Breast epithelium (tissue), 4 donors: Measurements from ENCODE around the gene TRIO. TPM values are rescaled to one million over a fixed set of nuclear protein-coding genes. Genes with fewer than 3 reads are reported as not detected.

Experiments used
- DNase-seq, 2 donors: peaks; one replicate each; pipeline ENCODE4 v3.0.0-alpha.2; 2019; ENCODE audit warnings: low spot score in 2 of 2
- H3K27ac ChIP-seq, 2 donors: fragments of 200-600 bp; sonication (generic) in 1 of 2; one replicate each; pipeline ENCODE4 v1.5.1; 2016 to 2019; ENCODE audit warnings: mild to moderate bottlenecking in 1 of 2
- H3K27me3 ChIP-seq, 2 donors: fragments of 200-600 bp; sonication (generic) in 1 of 2; one replicate each; pipeline versions ENCODE4 v1.5.1 to v1.6.0; 2017 to 2019; ENCODE audit warnings: control low read depth in 1 of 2, mild to moderate bottlenecking in 1 of 2
- H3K36me3 ChIP-seq: fragments of 200-600 bp; one replicate; pipeline ENCODE4 v1.5.1; 2019
- H3K4me1 ChIP-seq, 2 donors: fragments of 200-600 bp; sonication (generic); one replicate each; pipeline ENCODE4 v1.5.1; 2016 to 2019; ENCODE audit warnings: control low read depth in 1 of 2
- H3K4me3 ChIP-seq, 3 donors: fragments of 200-600 bp; sonication (generic); 1 replicate in 2 of 3; 2 replicates in 1 of 3; pipeline ENCODE4 v1.5.1; 2016 to 2019; ENCODE audit warnings: mild to moderate bottlenecking in 3 of 3, moderate library complexity in 2 of 3
- H3K9me3 ChIP-seq, 2 donors: fragments of 200-600 bp; sonication (generic) in 1 of 2; one replicate each; pipeline ENCODE4 v1.5.1; 2016 to 2019; ENCODE audit warnings: control low read depth in 1 of 2
- CTCF ChIP-seq, 3 donors: fragments of 450-650 bp; IDR thresholded peaks; one replicate each; pipeline ENCODE4 v1.5.1; 2016 to 2017; ENCODE audit warnings: antibody characterized with exemption in 3 of 3, mild to moderate bottlenecking in 3 of 3, moderate library complexity in 3 of 3
- POLR2A ChIP-seq: fragments of 450-650 bp; IDR thresholded peaks from one replicate; pipeline ENCODE4 v1.6.1; 2016; ENCODE audit warnings: antibody characterized with exemption, mild to moderate bottlenecking, moderate library complexity
- POLR2AphosphoS5 ChIP-seq, 3 donors: sonication (generic); formaldehyde crosslinking; IDR thresholded peaks; one replicate each; pipeline ENCODE4 v1.6.1; 2017; ENCODE audit warnings: antibody characterized with exemption in 3 of 3
- intact Hi-C: fragments of 100-400 bp; cut with DNase I; formaldehyde crosslinking; loops from one replicate; pipeline ENCODE4 v1.15.1; 2023; ENCODE audit warnings: low total_unique reads
- total RNA-seq, 3 donors: library from RNA; depleted of rRNA; stranded (reverse); fragments of >200 nt; gene quantifications; one replicate each; pipeline ENCODE4 v1.1.0, GENCODE V29; 2016

The TRIO gene
- total RNA-seq, 3 donors from 2014 or later: 191 to 209 (median 193) TPM

- no peaks in the 10 kb centered on the region for H3K9me3 ChIP-seq
- H3K36me3 ChIP-seq: no peaks in the 10 kb centered on the region
- TF ChIP-seq CTCF (IDR thresholded peaks at IDR 0.05): no peak
- no peak for TF ChIP-seq POLR2A
- no peak for TF ChIP-seq POLR2AphosphoS5 (IDR thresholded peaks at IDR 0.05)
- H3K4me1 ChIP-seq: no peaks in the 10 kb centered on the region
- no peak overlapping the region for H3K4me3 ChIP-seq
- H3K27me3 ChIP-seq: no peaks in the 10 kb centered on the region
- DNase-seq: no peak
- no peak overlapping the region for H3K27ac ChIP-seq
- intact Hi-C loops: no loop called here
These were observed 161.9 kb downstream of the TRIO start for GRCh38 chr5:14305045-14305444.

DNA sequence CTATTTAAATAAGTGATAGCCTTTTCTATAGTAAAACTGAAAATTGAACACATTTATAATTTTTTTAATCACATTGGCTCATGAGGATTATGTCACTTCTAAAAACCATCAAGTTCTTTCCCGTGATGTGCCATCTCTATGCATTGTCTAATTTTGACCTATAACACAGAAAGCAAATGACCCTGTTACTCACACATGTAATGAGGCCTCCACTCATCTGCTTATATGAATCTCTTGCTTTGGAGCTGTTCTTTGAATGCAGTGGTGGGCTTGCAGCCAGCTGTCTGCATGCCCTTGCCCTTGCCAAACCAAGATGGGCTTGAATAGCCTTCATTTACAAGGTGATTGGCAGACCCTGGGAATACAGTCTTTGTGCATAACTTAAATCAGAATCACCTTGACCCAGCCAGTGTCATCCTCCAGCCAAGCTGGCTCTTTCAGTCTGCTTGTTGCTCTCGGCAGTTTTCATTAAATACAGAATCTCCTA, 163.2 kb downstream of the TRIO start:
- H3K4me1 ChIP-seq: no peaks in the 10 kb centered on the region
- no peaks in the 10 kb centered on the region for H3K9me3 ChIP-seq
- no peak for TF ChIP-seq CTCF (IDR thresholded peaks at IDR 0.05)
- TF ChIP-seq POLR2AphosphoS5 (IDR thresholded peaks at IDR 0.05): no peak
- no peak for TF ChIP-seq POLR2A
- no peaks in the 10 kb centered on the region for H3K27me3 ChIP-seq
- H3K36me3 ChIP-seq: no peaks in the 10 kb centered on the region
- H3K4me3 ChIP-seq: no peak overlapping the region
- DNase-seq: no peak
- intact Hi-C loops: no loop called here
- no peak overlapping the region for H3K27ac ChIP-seq

GRCh38 chr5:14308384-14309154, 165.4 kb downstream of the TRIO start:
- H3K36me3 ChIP-seq: no peaks in the 10 kb centered on the region
- H3K4me1 ChIP-seq: no peaks in the 10 kb centered on the region
- DNase-seq: no peak
- no peaks in the 10 kb centered on the region for H3K27me3 ChIP-seq
- H3K9me3 ChIP-seq: no peaks in the 10 kb centered on the region
- no peak overlapping the region for H3K4me3 ChIP-seq
- no peak overlapping the region for H3K27ac ChIP-seq
- intact Hi-C loops: no loop called here
- TF ChIP-seq POLR2AphosphoS5 (IDR thresholded peaks at IDR 0.05) (no peak), POLR2A (no peak), CTCF (IDR thresholded peaks at IDR 0.05) (no peak)

DNA sequence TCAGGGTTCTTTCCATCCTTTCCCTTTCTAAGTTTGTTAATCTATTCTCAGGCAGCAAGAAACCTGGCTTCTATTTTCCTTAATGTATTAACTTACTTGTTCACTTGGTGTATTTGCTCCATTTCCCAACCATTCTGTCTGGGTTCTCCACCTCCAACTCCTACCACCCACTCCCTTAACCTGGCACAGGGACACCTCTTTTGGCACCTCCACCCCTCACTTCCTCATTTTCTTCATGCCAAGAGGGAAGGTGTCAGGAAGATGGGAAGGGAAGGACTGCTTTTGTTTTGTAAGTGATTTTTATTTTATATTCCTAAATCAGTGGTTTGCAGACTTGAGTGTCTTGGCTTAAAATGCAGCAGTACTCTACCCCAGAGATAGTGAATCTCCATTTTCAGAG, 166.1 kb downstream of the TRIO start:
- no peak for DNase-seq
- intact Hi-C loops: no loop called here
- no peak for TF ChIP-seq POLR2AphosphoS5 (IDR thresholded peaks at IDR 0.05)
- no peak for TF ChIP-seq POLR2A
- no peak for TF ChIP-seq CTCF (IDR thresholded peaks at IDR 0.05)
- Histone ChIP-seq H3K4me1 (no peaks in the 10 kb centered on the region), H3K4me3 (no peak overlapping the region), H3K9me3 (no peaks in the 10 kb centered on the region), H3K27me3 (no peaks in the 10 kb centered on the region), H3K36me3 (no peaks in the 10 kb centered on the region), H3K27ac (no peak overlapping the region)

GRCh38 chr5:14309878-14310531, 166.9 kb downstream of the TRIO start:
- no peak for TF ChIP-seq POLR2AphosphoS5 (IDR thresholded peaks at IDR 0.05)
- TF ChIP-seq POLR2A: no peak
- no peak for TF ChIP-seq CTCF (IDR thresholded peaks at IDR 0.05)
- intact Hi-C loops: no loop called here
- H3K4me1 ChIP-seq: no peaks in the 10 kb centered on the region
- H3K27me3 ChIP-seq: no peaks in the 10 kb centered on the region
- no peak overlapping the region for H3K4me3 ChIP-seq
- H3K27ac ChIP-seq: no peak overlapping the region
- DNase-seq: no peak
- no peaks in the 10 kb centered on the region for H3K36me3 ChIP-seq
- no peaks in the 10 kb centered on the region for H3K9me3 ChIP-seq
